HUES64 (cell line): Measurements from ENCODE around the gene KDM7A.

ENCODE experiments used
- H3K27ac ChIP-seq: 2 replicates; pipeline ENCODE4 v1.7.0; 2013; ENCODE audit warnings: low read depth, low read length, inconsistent platforms
- H3K27me3 ChIP-seq: 2 replicates; pipeline ENCODE4 v1.6.1; 2013; ENCODE audit warnings: mild to moderate bottlenecking, low read length; ENCODE audit not compliant: insufficient read depth
- H3K36me3 ChIP-seq: 2 replicates; pipeline ENCODE4 v1.6.1; 2013; ENCODE audit warnings: mild to moderate bottlenecking, low read length; ENCODE audit not compliant: insufficient read depth
- H3K4me1 ChIP-seq: 2 replicates; pipeline ENCODE4 v1.6.1; 2013; ENCODE audit warnings: mild to moderate bottlenecking, low read length, moderate library complexity; ENCODE audit not compliant: insufficient read depth
- H3K4me3 ChIP-seq: 2 replicates; pipeline ENCODE4 v1.5.1; 2013; ENCODE audit warnings: mild to moderate bottlenecking, low read length, moderate library complexity
- H3K9ac ChIP-seq: 2 replicates; pipeline ENCODE4 v1.6.1; 2013; ENCODE audit warnings: mild to moderate bottlenecking, low read depth, low read length
- H3K9me3 ChIP-seq: 2 replicates; pipeline ENCODE4 v1.6.1; 2013; ENCODE audit warnings: low read depth, low read length; ENCODE audit not compliant: insufficient read depth
- WGBS: fragments of 150-250, 120-280 bp; methylation state at CpG from one replicate; pipeline ENCODE4 v1.1.7; 2013; ENCODE audit warnings: missing lambda C conversion rate; 5-methylcytosine and 5-hydroxymethylcytosine counted together

KDM7A gene

GRCh38 chr7:140039066-140039465, 137.7 kb downstream of the KDM7A start:
- Histone ChIP-seq H3K27ac (no peak overlapping the region), H3K9me3 (no peaks in the 10 kb centered on the region), H3K27me3 (no peaks in the 10 kb centered on the region), H3K36me3 (0 out of 2 replicates have a peak, but pooled peaks cover 2% of the 10 kb centered on the region), H3K4me3 (no peak overlapping the region), H3K9ac (no peak overlapping the region), H3K4me1 (no peaks in the 10 kb centered on the region)
- WGBS = 95% methylated on average over 6 of the region's 7 CpGs

GRCh38 chr7:140036224-140036962, 140.4 kb downstream of the KDM7A start:
- H3K4me3 ChIP-seq = no peak overlapping the region
- H3K4me1 ChIP-seq = no peaks in the 10 kb centered on the region
- H3K27ac ChIP-seq = no peak overlapping the region
- H3K9ac ChIP-seq = no peak overlapping the region
- H3K9me3 ChIP-seq = no peaks in the 10 kb centered on the region
- no peaks in the 10 kb centered on the region for H3K36me3 ChIP-seq
- no peaks in the 10 kb centered on the region for H3K27me3 ChIP-seq
- WGBS = 96% methylated on average over 11 of the region's 11 CpGs

DNA sequence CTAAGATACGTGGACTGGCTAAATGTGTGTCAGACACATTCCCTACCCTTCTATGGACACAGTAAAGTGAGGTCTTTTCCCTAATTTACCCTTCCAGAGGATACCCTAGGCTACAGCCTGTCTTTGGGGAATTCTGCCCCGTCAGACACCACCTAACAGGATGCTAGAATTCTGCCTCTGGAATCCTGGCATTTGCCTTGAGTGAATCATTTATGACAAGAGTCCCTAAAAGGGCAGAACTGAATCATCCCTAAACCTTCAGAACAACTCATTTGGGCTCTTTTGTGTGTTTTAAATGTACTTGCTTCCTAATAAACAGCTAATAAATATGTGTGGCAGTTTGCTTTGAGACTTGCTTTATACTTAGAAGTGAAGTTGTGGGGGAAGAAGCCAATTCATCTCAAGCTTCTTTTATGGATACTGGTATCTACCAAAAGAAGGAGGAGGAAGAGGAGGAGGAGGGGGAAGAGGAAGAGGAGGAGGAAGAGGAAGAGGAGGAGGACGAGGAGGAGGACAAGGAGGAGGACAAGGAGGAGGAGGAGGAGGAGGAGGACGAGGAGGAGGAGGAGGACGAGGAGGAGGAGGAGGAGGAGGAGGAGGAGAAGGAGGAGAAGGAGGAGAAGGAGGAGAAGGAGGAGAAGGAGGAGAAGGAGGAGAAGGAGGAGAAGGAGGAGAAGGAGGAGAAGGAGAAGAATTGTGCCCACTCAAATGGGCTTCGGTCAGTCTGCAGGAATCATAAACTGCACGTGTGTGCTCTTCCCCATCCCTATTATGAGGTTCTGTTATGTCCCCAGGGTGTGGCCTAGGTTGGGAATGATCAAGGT, 141.2 kb downstream of the KDM7A start:
- WGBS = 97% methylated on average over 4 of the region's 7 CpGs
- no peaks in the 10 kb centered on the region for H3K27me3 ChIP-seq
- H3K9me3 ChIP-seq = no peaks in the 10 kb centered on the region
- no peak overlapping the region for H3K4me3 ChIP-seq
- no peak overlapping the region for H3K27ac ChIP-seq
- H3K36me3 ChIP-seq = no peaks in the 10 kb centered on the region
- H3K9ac ChIP-seq = no peak overlapping the region
- no peaks in the 10 kb centered on the region for H3K4me1 ChIP-seq
